GM23248 (cell line): ENCODE data around the gene HTR2C. TPM values are rescaled to one million over a fixed set of nuclear protein-coding genes. Genes with fewer than 3 reads are reported as not detected.
A peak's percentile ranks its signal among the peaks of the same experiment; 100 is the strongest.

Experiments
- DNase-seq: peaks from one replicate; pipeline ENCODE4 v3.0.0-alpha.2; 2015
- H2AFZ ChIP-seq: fragments of 200-600 bp; sonication (generic); 2 replicates; pipeline ENCODE4 v1.6.1; 2016; ENCODE audit warnings: antibody characterized with exemption
- H3F3A ChIP-seq: fragments of 200-600 bp; sonication (generic); 2 replicates; pipeline ENCODE4 v1.6.1; 2016; ENCODE audit warnings: mild to moderate bottlenecking, antibody characterized with exemption, mixed run types; ENCODE audit not compliant: insufficient read depth
- H3K27ac ChIP-seq: fragments of 200-600 bp; sonication (generic); 2 replicates; pipeline ENCODE4 v1.5.1; 2016; ENCODE audit warnings: mild to moderate bottlenecking
- H3K27me3 ChIP-seq: fragments of 200-600 bp; sonication (generic); replicated peaks from 2 replicates; pipeline ENCODE4 v1.6.1; 2016; ENCODE audit warnings: mild to moderate bottlenecking; ENCODE audit not compliant: insufficient read depth
- H3K36me3 ChIP-seq: fragments of 200-600 bp; sonication (generic); 2 replicates; pipeline ENCODE4 v1.6.1; 2016; ENCODE audit warnings: low read depth, mild to moderate bottlenecking
- H3K4me1 ChIP-seq: fragments of 200-600 bp; sonication (generic); 2 replicates; pipeline ENCODE4 v1.6.1; 2016; ENCODE audit warnings: mild to moderate bottlenecking; ENCODE audit not compliant: insufficient read depth
- H3K4me2 ChIP-seq: fragments of 200-600 bp; sonication (generic); one replicate; pipeline ENCODE4 v1.6.1; 2016; ENCODE audit warnings: mild to moderate bottlenecking; ENCODE audit not compliant: unreplicated experiment
- H3K4me3 ChIP-seq: fragments of 200-600 bp; sonication (generic); 2 replicates; pipeline ENCODE4 v1.5.1; 2016; ENCODE audit warnings: mild to moderate bottlenecking
- H3K79me2 ChIP-seq: fragments of 200-600 bp; sonication (generic); 2 replicates; pipeline ENCODE4 v1.6.1; 2016; ENCODE audit warnings: mild to moderate bottlenecking; ENCODE audit not compliant: insufficient read depth
- H3K9ac ChIP-seq: fragments of 200-600 bp; sonication (generic); 2 replicates; pipeline ENCODE4 v1.6.1; 2016; ENCODE audit warnings: mild to moderate bottlenecking
- H3K9me2 ChIP-seq: fragments of 200-600 bp; sonication (generic); 2 replicates; pipeline ENCODE4 v1.6.1; 2016; ENCODE audit warnings: mixed run types, mild to moderate bottlenecking, moderate library complexity; ENCODE audit not compliant: insufficient read depth
- H3K9me3 ChIP-seq: fragments of 200-600 bp; sonication (generic); one replicate; pipeline ENCODE4 v1.6.1; 2017; ENCODE audit warnings: low read depth
- H4K20me1 ChIP-seq: fragments of 200-600 bp; sonication (generic); 2 replicates; pipeline ENCODE4 v1.6.0; 2016; ENCODE audit not compliant: insufficient read depth
- EZH2 ChIP-seq: fragments of 200-600 bp; sonication (generic); IDR thresholded peaks from 2 replicates; pipeline ENCODE4 v1.6.1; 2018; ENCODE audit warnings: antibody characterized with exemption, mild to moderate bottlenecking; ENCODE audit not compliant: insufficient read depth, poor library complexity, severe bottlenecking
- EZH2phosphoT487 ChIP-seq: fragments of 200-600 bp; sonication (generic); IDR thresholded peaks from 2 replicates; pipeline ENCODE4 v1.6.1; 2018; ENCODE audit warnings: antibody characterized with exemption, moderate library complexity, mild to moderate bottlenecking, low read depth; ENCODE audit not compliant: insufficient read depth
- WGBS, 2 experiments: methylation state at CpG; one replicate each; pipeline ENCODE4 v1.1.6; 2015 to 2017; ENCODE audit warnings: low lambda C conversion rate in 2 of 2, low coverage in 1 of 2; ENCODE audit errors: missing lambda C conversion rate in 2 of 2; 5-methylcytosine and 5-hydroxymethylcytosine counted together
- in situ Hi-C: fragments of 300-500 bp; cut with MboI; formaldehyde crosslinking; loops from 2 replicates; pipeline ENCODE4 v1.15.0; 2020
- polyA plus RNA-seq: library from polyadenylated mRNA; unstranded; fragments of >200 nt; fragmentation: Nextera tagmentation; extraction: Ambion mirVana; gene quantifications from 2 replicates; pipeline ENCODE4 v1.2.1, GENCODE V29; 2016
- total RNA-seq: library from RNA; depleted of rRNA; stranded (reverse); fragments of >200 nt; shearing (Covaris generic); gene quantifications from 2 replicates; pipeline ENCODE4 v1.2.3, GENCODE V29; 2014; rRNA removed

HTR2C gene
- total RNA-seq, result not detected in 2 replicates
- polyA plus RNA-seq, result not detected in 2 replicates

- no peak for DNase-seq
- no peaks in the 10 kb centered on the region for H3K4me1 ChIP-seq
- in situ Hi-C loops, result no loop called here
- peaks cover 30% of the 10 kb centered on the region for H3K27me3 ChIP-seq
- no peak within 1 kb of the TSS for H3K27ac ChIP-seq
- H3K36me3 ChIP-seq, result no peaks in the 10 kb centered on the region
- TF ChIP-seq EZH2phosphoT487, result no peak
- TF ChIP-seq EZH2, result no peak
- H3K4me3 ChIP-seq, result no peak within 1 kb of the TSS
- no peaks in the 10 kb centered on the region for H3K9me3 ChIP-seq
- 22 to 30% methylated on average over 15 to 27 of the region's 34 CpGs for WGBS, 2 experiments
- no peak within 1 kb of the TSS for H3K9ac ChIP-seq
- no peak within 1 kb of the TSS for H2AFZ ChIP-seq
- no peaks in the 10 kb centered on the region for H3F3A ChIP-seq
- H3K79me2 ChIP-seq, result no peaks in the 10 kb centered on the region
- no peaks in the 10 kb centered on the region for H4K20me1 ChIP-seq
- no peaks in the 10 kb centered on the region for H3K9me2 ChIP-seq
- H3K4me2 ChIP-seq, result no peak within 1 kb of the TSS
These were observed at the start of gene HTR2C for GRCh38 chrX:114583646-114584374. TSS of gene HTR2C (plus strand) at chrX:114584086. CDS start at chrX:114726937, 142,851 bp downstream.

DNA sequence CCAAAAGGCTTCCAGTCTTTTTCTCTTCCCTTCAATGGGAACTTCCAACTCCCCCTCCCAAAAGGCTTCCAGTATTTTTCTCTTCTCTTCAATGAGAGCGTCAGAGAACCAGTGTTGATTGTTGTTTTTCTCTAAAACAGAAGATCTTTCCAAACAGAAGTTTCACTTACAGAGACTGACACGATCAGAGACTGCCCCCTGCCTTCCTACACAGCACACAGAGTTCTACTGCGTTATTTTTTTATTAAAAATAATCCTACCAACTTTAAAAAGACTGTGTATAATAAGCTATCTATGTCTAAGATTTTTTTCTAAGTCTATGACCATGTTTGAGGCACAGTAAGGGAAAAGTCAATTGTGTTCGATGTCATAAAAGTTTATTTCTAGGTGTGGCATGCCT lies 3.5 kb upstream of the HTR2C start:
- Histone ChIP-seq H4K20me1 (no peaks in the 10 kb centered on the region), H3K27ac (no peak overlapping the region), H3F3A (no peaks in the 10 kb centered on the region), H3K4me2 (no peak overlapping the region), H3K4me1 (no peaks in the 10 kb centered on the region), H3K79me2 (no peaks in the 10 kb centered on the region), H3K4me3 (no peak overlapping the region), H3K9me3 (no peaks in the 10 kb centered on the region), H3K36me3 (no peaks in the 10 kb centered on the region), H2AFZ (no peak overlapping the region), H3K27me3 (peaks cover 26% of the 10 kb centered on the region), H3K9ac (no peak overlapping the region), H3K9me2 (no peaks in the 10 kb centered on the region)
- in situ Hi-C loops, result no loop called here
- no peak for TF ChIP-seq EZH2phosphoT487
- TF ChIP-seq EZH2, result no peak
- DNase-seq, result no peak
- 3 to 13% methylated on average over 4 of the region's 4 CpGs for WGBS, 2 experiments

DNA sequence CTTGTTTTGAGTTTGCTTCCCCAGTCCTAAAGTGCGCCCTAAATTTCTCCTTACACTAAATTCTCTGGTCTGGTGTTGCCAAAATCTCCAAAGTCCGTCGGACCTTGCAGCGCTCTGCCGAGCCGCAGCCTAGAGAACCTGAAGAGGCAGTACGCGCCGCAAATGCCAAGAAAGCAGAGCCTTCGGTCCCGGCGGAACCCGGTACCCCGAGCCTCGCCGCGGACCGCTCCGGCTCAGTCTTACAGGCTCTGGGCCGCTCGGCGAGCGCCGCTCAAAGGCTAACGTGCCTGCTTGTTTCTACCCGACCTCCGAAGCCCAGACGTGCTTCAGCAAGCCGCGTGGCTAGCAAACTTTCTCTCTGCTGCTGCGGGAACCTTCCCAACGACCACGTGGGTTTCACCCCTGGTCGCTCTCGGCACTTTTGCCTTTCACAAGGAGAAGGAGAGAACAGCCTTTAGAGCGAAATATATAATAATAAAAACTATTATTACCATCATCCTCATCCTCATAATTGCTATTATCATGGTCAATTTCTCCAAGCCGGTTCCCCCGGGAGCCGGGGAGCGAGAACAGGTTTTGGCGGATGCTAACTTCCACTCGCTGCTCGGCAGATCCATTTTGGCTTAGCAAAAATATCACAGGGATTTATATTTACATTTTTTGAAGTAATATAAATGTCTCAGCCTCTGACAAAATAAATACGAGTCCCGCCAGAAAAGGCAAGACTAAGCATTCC lies 2.2 kb upstream of the HTR2C start:
- no peak overlapping the region for H3K4me2 ChIP-seq
- TF ChIP-seq EZH2phosphoT487, result no peak
- TF ChIP-seq EZH2, result no peak
- H2AFZ ChIP-seq, result no peak overlapping the region
- H3K4me3 ChIP-seq, result no peak overlapping the region
- no peaks in the 10 kb centered on the region for H3K36me3 ChIP-seq
- 2 to 3% methylated on average over 21 to 43 of the region's 45 CpGs for WGBS, 2 experiments
- peak; percentile 24 for DNase-seq
- no peaks in the 10 kb centered on the region for H3K4me1 ChIP-seq
- no peaks in the 10 kb centered on the region for H3K79me2 ChIP-seq
- H4K20me1 ChIP-seq, result no peaks in the 10 kb centered on the region
- H3K9me2 ChIP-seq, result no peaks in the 10 kb centered on the region
- H3K27ac ChIP-seq, result no peak overlapping the region
- in situ Hi-C loops, result no loop called here
- peaks cover 30% of the 10 kb centered on the region for H3K27me3 ChIP-seq
- H3F3A ChIP-seq, result no peaks in the 10 kb centered on the region
- H3K9ac ChIP-seq, result no peak overlapping the region
- no peaks in the 10 kb centered on the region for H3K9me3 ChIP-seq

DNA sequence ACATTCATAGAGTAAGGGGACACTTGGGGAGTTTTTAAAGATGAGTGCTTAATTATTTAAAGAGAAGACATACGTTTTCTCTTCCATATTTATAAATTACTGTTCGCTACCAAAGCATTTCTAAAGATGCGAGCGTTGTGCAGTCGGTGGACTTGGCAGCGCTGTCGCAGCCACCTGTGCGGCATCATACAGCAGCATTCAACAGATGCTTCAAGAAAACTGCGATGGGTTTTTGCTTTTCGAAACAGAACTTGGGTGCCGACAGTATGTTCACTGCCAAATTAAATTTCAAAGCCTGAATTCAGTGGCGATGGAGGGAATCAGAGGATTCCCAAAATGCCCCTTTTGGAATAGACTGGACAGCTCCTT lies 1.6 kb upstream of the HTR2C start:
- Histone ChIP-seq H3K4me3 (no peak overlapping the region), H3K9ac (no peak overlapping the region), H3K27ac (no peak overlapping the region), H3K4me1 (no peaks in the 10 kb centered on the region), H3K36me3 (no peaks in the 10 kb centered on the region), H3K4me2 (no peak overlapping the region), H3K9me2 (no peaks in the 10 kb centered on the region), H4K20me1 (no peaks in the 10 kb centered on the region), H3K27me3 (peaks cover 30% of the 10 kb centered on the region), H3K79me2 (no peaks in the 10 kb centered on the region), H2AFZ (no peak overlapping the region), H3F3A (no peaks in the 10 kb centered on the region), H3K9me3 (no peaks in the 10 kb centered on the region)
- WGBS, 2 experiments, result 35 to 38% methylated on average over 12 of the region's 12 CpGs
- DNase-seq, result no peak
- TF ChIP-seq EZH2 (peak; percentile 79), EZH2phosphoT487 (no peak)
- in situ Hi-C loops, result no loop called here
